Measurements from ENCODE around the gene SRP9.

GRCh38 chr1:225731491-225731890 is 46.1 kb upstream of the SRP9 start:
- TF ChIP-seq CTCF (IDR thresholded peaks at IDR 0.05) (no peak), POLR2A (IDR thresholded peaks at IDR 0.05) (no peak), POLR2AphosphoS5 (IDR thresholded peaks at IDR 0.05) (no peak), EP300 (IDR thresholded peaks at IDR 0.05) (no peak)
